GM19099 (cell line): ENCODE data around the gene APOC1.

Source experiments
- POLR2A ChIP-seq: IDR thresholded peaks from 3 replicates; pipeline ENCODE4 v1.6.1; 2011; ENCODE audit warnings: low read depth; ENCODE audit not compliant: insufficient read length; ENCODE audit errors: extremely low read depth

The APOC1 gene

DNA sequence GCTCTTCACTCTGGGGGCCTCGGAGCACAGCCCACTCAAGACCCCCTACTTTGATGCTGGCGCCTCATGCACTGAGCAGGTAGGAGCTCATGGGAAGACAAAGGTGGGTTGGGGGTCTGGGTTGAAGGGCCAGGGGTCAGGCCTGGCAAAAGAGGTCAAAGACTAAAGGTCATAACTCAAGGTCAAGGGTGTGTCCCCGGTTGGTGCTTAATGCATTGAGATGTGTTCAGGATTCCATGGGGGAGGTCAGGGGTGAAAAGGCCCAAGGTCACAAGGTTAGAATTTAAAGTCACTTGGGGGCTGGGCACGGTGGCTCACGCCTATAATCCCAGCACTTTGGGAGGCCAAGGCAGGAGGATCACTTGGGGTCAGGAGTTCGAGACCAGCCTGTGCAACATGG is 28.3 kb upstream of the APOC1 start:
- no peak for TF ChIP-seq POLR2A

DNA sequence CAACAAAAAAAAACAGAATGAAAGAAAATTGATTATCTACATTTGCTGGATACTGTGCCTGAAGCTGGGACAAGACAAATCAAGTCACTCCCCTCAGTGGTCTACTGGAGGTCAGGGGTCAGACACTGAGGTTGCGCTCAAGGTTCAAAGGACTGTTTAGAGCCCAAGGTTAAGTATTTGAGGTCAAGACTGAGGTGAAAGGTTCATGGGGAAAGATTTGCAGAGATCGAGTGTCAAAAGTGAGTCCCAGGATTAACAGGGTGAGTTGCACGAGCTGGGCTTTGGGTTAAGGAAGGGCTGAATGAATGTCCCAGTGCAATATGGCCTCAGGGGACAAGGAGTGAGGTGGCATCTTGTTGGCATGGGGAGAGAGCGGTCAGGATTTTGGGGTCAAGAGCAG is 26.8 kb upstream of the APOC1 start:
- no peak for TF ChIP-seq POLR2A

DNA sequence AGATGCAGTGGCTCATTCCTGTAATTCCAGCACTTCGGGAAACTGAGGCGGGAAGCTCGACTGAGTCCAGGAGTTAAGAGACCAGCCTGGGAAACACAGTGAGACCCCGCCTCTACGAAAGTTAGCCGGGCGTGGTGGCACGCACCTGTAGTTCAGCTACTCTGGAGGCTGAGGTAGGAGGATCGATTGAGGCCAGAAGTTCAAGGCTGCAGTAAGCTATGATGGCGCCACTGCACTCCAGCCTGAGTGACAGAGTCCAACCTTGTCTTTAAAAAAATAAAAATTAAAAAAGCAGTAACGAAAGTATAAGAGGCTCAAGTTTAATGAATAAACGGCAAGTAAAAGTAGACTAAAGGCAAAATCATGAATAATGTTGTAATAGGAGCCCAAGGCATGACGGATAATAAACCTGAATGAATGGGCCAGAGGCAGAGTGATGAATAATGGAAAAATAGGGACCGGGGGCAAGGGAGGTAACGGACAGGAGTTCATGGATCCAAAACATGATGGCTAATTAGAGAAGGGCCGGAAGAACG is 24.5 kb upstream of the APOC1 start:
- no peak for TF ChIP-seq POLR2A

DNA sequence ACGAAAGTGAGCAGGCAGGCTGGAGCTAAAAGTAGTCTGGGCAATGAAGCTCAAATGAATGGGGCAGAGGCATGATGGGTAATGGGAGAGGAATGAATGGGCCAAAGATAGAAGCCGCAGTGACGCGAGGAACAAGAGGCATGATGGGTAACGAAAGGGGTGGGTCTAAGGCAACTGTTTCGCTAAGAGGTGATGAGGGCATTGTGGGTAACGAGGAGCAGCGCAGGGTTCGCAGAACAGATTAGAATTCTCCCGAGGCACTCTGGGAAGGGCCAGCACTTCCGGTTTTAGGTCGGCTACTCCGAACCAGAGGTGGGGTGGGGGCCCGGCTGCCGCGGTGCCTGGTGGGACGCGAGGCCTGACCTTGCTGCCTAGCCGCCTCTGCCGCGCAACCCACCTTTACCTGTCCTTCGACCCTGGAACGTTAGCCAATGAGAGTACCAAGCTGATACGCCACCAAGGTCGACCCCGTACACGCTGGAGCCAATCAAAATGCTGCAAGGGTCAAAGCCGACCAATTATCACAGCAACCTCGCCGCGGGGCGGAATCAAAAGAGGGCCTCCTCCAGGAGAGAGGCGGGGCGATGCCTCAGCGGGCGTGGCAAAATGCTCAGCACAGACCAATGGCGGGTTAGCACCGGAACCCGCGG is 23.9 kb upstream of the APOC1 start:
- TF ChIP-seq POLR2A: peak; percentile 77

DNA sequence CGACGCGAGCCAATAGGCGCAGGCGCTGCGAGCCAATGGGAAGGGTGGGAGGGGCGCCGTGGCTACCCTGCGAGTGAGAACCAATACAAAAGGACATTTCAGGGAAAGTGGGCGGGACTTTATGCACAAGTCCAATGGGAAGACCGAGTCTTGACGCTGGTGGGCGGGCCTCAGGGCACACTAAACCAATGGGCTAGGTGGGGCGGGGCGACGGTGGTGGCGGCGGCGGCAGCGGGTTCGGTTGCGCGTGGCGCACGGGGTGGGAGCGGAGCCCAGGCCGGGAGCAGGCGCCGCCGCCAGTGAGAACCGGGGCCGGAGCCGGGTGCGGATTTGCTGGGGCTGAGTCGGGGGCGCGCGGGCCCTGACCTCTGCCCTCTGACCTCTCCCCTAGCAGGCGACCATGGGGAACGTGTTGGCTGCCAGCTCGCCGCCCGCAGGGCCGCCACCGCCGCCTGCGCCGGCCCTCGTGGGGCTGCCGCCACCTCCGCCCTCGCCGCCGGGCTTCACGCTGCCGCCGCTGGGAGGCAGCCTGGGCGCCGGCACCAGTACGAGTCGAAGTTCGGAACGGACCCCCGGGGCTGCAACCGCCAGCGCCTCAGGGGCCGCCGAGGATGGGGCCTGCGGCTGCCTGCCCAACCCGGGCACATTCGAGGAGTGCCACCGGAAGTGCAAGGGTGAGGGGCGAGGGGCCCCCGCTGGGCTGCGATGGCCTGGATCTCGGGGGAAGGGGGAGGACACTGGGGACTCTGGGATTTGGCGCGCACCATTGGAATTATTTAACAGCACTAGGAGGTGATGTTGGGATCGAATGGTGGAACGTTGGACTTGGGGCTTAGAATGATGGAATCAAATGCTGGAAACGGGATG is 23.2 kb upstream of the APOC1 start, which contains the start of gene TOMM40:
TSS of gene TOMM40 (plus strand) at position 239 of the 867 bp plus-strand sequence. CDS start at position 401, 162 bp downstream.
- peak; percentile 67 for TF ChIP-seq POLR2A

DNA sequence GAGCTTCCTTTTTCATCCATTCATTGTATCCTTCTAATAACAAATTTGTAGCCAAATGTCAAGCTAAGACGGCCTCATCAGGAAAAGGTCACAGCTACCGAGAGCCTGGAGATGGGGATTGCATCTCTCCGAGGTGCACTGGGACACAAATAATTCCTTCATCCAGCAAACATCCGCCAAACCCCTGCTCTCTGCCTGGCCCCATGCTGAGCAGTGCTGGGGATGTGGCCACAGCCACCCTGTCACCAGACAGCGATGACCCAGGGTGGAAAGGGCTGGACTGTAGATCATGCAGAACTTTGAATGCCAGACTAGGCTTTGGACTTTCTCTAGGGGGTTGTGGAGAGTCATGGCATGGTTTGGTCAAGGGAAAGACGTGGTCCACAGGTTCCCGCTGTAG is 21.5 kb upstream of the APOC1 start:
- no peak for TF ChIP-seq POLR2A

DNA sequence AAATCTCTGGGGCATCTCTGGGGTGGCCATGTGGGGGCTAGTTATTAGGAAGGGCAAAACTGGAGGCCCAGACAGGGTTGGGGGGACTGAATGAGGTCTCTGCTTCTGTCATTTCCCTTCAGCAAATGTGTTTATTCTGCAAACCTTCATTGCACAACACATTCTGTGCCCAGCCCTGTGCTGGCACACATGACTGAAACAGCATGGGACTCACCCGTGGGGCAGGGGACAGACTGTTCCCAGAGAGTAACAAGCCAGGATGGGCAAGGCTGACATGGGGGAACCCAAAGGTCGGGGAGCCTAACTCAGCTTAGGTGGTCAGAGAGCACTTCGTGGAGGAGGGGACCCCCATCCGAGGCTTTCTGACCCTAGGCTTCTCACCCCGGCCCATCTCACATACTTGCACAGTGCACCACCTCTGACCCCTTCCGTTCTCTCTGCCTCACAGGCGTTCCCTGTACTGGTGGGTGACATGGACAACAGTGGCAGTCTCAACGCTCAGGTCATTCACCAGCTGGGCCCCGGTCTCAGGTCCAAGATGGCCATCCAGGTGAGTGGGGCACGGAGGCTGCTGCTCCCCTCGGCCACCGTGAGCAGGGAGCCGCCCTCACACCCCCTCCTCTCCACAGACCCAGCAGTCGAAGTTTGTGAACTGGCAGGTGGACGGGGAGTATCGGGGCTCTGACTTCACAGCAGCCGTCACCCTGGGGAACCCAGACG is 20.9 kb upstream of the APOC1 start:
- TF ChIP-seq POLR2A: no peak

DNA sequence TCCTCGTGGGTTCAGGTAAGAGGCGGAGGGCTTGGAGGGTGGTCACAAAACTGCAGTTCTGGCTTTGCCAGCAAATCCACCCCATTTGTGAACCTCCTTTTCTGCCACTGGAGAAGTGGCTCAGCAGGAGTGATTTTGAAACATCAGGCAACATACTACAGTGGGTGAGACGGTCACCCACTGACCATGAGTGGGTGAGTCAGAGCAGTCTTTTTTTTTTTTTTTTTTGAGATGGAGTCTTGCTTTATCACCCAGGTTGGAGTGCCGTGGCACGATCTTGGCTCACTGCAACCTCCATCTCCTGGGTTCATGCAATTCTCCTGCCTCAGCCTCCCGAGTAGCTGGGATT is 20.4 kb upstream of the APOC1 start:
- no peak for TF ChIP-seq POLR2A

DNA sequence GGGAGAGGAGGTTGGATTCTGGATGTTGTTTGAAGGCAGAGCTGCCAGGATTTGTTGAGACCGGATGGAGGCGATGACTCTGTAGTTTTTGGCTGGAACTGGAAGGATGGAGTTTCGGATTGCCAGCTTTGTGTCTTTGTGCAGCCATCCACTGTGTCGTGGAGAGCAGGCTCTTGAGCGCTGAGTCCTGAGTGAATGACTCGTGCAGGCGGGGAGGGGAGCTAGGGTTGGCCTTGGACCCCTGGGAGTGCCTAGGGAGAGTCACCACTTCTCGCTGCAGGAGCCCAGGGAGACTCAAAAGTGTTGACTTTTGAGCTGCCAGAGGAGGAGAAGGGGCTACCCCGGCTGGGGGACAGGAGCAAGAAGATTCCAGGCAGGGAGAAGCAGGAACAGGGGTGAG is 19.5 kb upstream of the APOC1 start:
- no peak for TF ChIP-seq POLR2A

DNA sequence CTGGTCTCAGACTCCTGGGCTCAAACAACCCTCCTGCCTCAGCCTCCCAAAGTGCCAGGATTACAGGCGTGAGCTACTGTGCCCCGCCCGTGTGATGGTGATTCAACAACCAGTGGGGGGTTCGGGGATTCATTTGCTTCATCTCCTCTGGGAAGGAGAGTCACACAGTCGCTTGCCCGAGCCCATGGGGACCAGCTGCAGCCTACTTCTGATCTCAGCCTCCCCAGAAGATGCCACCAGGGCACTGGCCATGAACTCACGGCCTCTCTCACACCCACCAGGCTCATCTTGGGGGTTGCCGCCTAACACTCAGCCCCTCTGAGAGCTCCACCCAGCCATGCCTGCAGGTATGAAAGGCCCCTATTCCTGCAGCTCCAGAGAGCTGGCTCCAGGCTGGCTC is 16.6 kb upstream of the APOC1 start:
- no peak for TF ChIP-seq POLR2A

DNA sequence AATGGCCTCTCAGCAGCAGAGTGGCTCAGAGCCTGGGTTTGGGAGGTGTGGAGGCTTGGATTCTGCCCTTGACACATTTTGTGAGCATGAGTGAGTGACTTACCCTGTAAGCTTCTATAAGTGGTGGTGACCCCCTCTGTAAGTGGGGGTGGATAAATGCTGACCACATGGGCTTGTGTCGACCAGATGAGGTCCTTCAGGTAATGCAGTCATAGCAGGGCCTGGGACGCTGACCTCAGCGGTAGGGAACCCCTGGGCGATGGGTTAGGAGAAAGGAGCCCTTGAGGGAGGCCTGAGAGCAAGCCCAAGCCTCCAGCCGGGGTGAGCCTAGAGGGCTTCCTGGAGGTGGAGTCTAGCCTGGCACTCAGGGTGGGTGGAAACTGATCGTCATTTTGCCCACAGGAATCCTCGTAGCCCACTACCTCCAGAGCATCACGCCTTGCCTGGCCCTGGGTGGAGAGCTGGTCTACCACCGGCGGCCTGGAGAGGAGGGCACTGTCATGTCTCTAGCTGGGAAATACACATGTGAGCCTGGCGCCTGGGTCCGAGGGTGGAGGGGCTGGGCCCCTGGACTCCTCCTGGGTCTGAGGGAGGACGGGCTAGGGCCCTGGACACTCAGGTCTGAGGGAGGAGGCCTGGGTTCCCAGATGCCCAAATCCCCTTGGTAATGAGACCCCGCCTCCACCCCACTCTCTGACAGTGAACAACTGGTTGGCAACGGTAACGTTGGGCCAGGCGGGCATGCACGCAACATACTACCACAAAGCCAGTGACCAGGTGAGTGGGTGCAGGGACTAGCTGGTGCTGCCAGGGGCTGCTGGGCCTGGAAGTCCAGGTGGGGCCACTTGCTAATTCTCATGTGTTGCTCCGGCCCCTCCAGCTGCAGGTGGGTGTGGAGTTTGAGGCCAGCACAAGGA is 13.8 kb upstream of the APOC1 start:
- TF ChIP-seq POLR2A: no peak

DNA sequence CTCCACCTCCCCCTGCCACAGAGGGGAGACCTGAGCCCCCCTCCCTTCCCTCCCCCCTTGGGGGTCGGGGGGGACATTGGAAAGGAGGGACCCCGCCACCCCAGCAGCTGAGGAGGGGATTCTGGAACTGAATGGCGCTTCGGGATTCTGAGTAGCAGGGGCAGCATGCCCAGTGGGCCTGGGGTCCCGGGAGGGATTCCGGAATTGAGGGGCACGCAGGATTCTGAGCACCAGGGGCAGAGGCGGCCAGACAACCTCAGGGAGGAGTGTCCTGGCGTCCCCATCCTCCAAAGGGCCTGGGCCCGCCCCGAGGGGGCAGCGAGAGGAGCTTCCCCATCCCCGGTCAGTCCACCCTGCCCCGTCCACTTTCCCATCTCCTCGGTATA is 11.2 kb upstream of the APOC1 start:
- TF ChIP-seq POLR2A: no peak

DNA sequence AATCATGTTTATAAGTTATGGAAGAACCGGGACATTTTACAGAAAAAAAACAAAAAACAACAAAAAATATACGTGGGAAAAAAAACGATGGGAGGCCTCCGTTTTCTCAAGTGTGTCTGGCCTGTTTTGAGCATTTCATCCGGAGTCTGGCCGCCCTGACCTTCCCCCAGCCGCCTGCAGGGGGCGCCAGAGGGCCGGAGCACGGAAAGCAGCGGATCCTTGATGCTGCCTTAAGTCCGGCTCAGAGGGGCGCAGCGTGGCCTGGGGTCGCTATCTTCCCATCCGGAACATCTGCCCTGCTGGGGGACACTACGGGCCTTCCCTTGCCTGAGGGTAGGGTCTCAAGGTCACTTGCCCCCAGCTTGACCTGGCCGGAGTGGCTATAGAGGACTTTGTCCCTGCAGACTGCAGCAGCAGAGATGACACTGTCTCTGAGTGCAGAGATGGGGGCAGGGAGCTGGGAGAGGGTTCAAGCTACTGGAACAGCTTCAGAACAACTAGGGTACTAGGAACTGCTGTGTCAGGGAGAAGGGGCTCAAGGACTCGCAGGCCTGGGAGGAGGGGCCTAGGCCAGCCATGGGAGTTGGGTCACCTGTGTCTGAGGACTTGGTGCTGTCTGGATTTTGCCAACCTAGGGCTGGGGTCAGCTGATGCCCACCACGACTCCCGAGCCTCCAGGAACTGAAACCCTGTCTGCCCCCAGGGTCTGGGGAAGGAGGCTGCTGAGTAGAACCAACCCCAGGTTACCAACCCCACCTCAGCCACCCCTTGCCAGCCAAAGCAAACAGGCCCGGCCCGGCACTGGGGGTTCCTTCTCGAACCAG is 10.6 kb upstream of the APOC1 start:
- TF ChIP-seq POLR2A: no peak
